K562 (cell line): ENCODE data around the gene ATP13A4. TPM values are rescaled to one million over a fixed set of nuclear protein-coding genes. Genes with fewer than 3 reads are reported as not detected.

Experiments
- ATAC-seq: fragments of 200-7000 bp; cut with Tn5 transposase; 3 replicates; pipeline ENCODE4 v1.9.1; 2020; ENCODE audit warnings: moderate library complexity
- BruUV-seq: library from RNA; stranded (reverse); fragments of 400-500 nt; replicated peaks from 2 replicates; lab custom pipeline; 2021; lab: Mats Ljungman, UMichigan
- CTCF ChIA-PET: fragments of 300-600 bp; formaldehyde crosslinking; extraction: SDS; loops from one replicate; lab custom pipeline; 2021; ENCODE audit warnings: low intra/inter-chr PET ratio; lab: Yijun Ruan, JAX
- POLR2A ChIA-PET: fragments of 300-600, 350-650 bp; sonication (Branson Sonifier 250); formaldehyde crosslinking; extraction: SDS; loops from one replicate; lab custom pipeline; 2021; ENCODE audit warnings: antibody characterized with exemption, inconsistent platforms; lab: Yijun Ruan, JAX
- DNase-seq, 4 experiments: peaks; one replicate each; pipeline versions ENCODE4 v3.0.0 to v3.0.0-alpha.2; 2011 to 2018; ENCODE audit warnings: low spot score in 3 of 4, mixed read lengths in 3 of 4; ENCODE audit errors: extremely low read depth in 1 of 4
- FAIRE-seq: peaks from 2 replicates; lab custom pipeline; 2011; peaks lifted over from hg19 to GRCh38; lab: Jason Lieb, UNC
- H2AFZ ChIP-seq: 2 replicates; pipeline ENCODE4 v1.6.0; 2011; ENCODE audit warnings: low read depth, low read length, control low read depth, inconsistent platforms
- H3K27ac ChIP-seq: fragments of 200-600 bp; 3 replicates; pipeline ENCODE4 v1.8.0; 2011; ENCODE audit warnings: low read depth, mild to moderate bottlenecking, control low read depth, inconsistent platforms, low read length, moderate library complexity, mixed read lengths; ENCODE audit errors: extremely low read depth
- H3K27me3 ChIP-seq, 2 experiments: fragments of 300-600 bp in 1 of 2; 2 replicates in 1 of 2; 3 replicates in 1 of 2; pipeline versions ENCODE4 v1.6.0 to v1.8.0; 2011; ENCODE audit warnings: inconsistent platforms in 2 of 2, low read length in 2 of 2, mild to moderate bottlenecking in 1 of 2, mixed read lengths in 1 of 2, moderate library complexity in 1 of 2; ENCODE audit not compliant: control insufficient read depth in 2 of 2, insufficient read depth in 2 of 2
- H3K36me3 ChIP-seq: fragments of 300-600 bp; 3 replicates; pipeline ENCODE4 v1.8.0; 2011; ENCODE audit warnings: mild to moderate bottlenecking, low read length, inconsistent platforms; ENCODE audit not compliant: control insufficient read depth, insufficient read depth
- H3K4me1 ChIP-seq, 2 experiments: fragments of 200-600 bp in 1 of 2; replicated peaks in 1 of 2; 2 replicates in 1 of 2; 3 replicates in 1 of 2; pipeline versions ENCODE4 v1.5.1 to v1.8.0; 2011; ENCODE audit warnings: inconsistent platforms in 2 of 2, low read length in 2 of 2, mild to moderate bottlenecking in 1 of 2, mixed read lengths in 1 of 2, moderate library complexity in 1 of 2; ENCODE audit not compliant: control insufficient read depth in 2 of 2, insufficient read depth in 2 of 2
- H3K4me2 ChIP-seq: 2 replicates; pipeline ENCODE4 v1.6.1; 2011; ENCODE audit warnings: low read length, control low read depth, inconsistent platforms, mixed read lengths; ENCODE audit not compliant: insufficient read depth
- H3K4me3 ChIP-seq: fragments of 200-600 bp; sonication (generic), shearing (Covaris generic); 2 replicates; pipeline ENCODE4 v1.5.1; 2016; ENCODE audit warnings: control low read depth, inconsistent platforms
- H3K79me2 ChIP-seq: fragments of 200-600 bp; 3 replicates; pipeline ENCODE4 v1.8.0; 2011; ENCODE audit warnings: low read length, inconsistent platforms; ENCODE audit not compliant: control insufficient read depth, insufficient read depth
- H3K9ac ChIP-seq, 2 experiments: 2 replicates each; pipeline versions ENCODE4 v1.6.0 to v1.6.1; 2011; ENCODE audit warnings: low read depth in 2 of 2, low read length in 2 of 2, control low read depth in 1 of 2, inconsistent platforms in 1 of 2, mild to moderate bottlenecking in 1 of 2, mixed read lengths in 1 of 2; ENCODE audit not compliant: insufficient read depth in 1 of 2
- H3K9me1 ChIP-seq: one replicate; pipeline ENCODE4 v1.6.0; 2011; ENCODE audit warnings: inconsistent platforms, mild to moderate bottlenecking, low read length, moderate library complexity; ENCODE audit not compliant: control insufficient read depth, insufficient read depth
- H3K9me3 ChIP-seq: replicated peaks from 2 replicates; pipeline ENCODE4 v1.5.1; 2011; ENCODE audit warnings: low read depth, low read length, inconsistent platforms; ENCODE audit not compliant: control insufficient read depth, insufficient read depth
- H4K20me1 ChIP-seq: replicated peaks from 2 replicates; pipeline ENCODE4 v1.6.1; 2011; ENCODE audit warnings: low read length, inconsistent platforms, mixed read lengths; ENCODE audit not compliant: control insufficient read depth, insufficient read depth
- BDP1 ChIP-seq: IDR thresholded peaks from 3 replicates; pipeline ENCODE4 v1.6.1; 2011; ENCODE audit not compliant: insufficient read length, insufficient read depth
- CEBPB ChIP-seq: fragments of 450-650 bp; IDR thresholded peaks from 2 replicates; pipeline ENCODE4 v1.6.1; 2016; ENCODE audit warnings: missing genetic modification characterization, missing compliant biosample characterization
- MECOM ChIP-seq: fragments of 250-450 bp; sonication (Bioruptor Pico); IDR thresholded peaks from 2 replicates; pipeline ENCODE4 v1.8.0; 2022; ENCODE audit warnings: inconsistent platforms
- POLR2A ChIP-seq: fragments of 450-650 bp; conservative IDR thresholded peaks from 2 replicates; pipeline ENCODE4 v1.6.1; 2016
- PTTG1 ChIP-seq: fragments of 450-650 bp; IDR thresholded peaks from 2 replicates; pipeline ENCODE4 v1.6.1; 2016; ENCODE audit warnings: low read depth, mild to moderate bottlenecking, missing genetic modification characterization, missing compliant biosample characterization
- RBM22 ChIP-seq: fragments of 200-400 bp; formaldehyde crosslinking; IDR thresholded peaks from 2 replicates; pipeline ENCODE4 v1.6.1; 2018; ENCODE audit warnings: low read length, low read depth; ENCODE audit not compliant: poor library complexity, severe bottlenecking
- SIX5 ChIP-seq, 2 experiments: IDR thresholded peaks; 2 replicates each; pipeline ENCODE4 v1.6.1; 2011; ENCODE audit warnings: low read length in 2 of 2, borderline replicate concordance in 1 of 2, low read depth in 1 of 2, mild to moderate bottlenecking in 1 of 2, moderate library complexity in 1 of 2; ENCODE audit not compliant: insufficient read depth in 1 of 2
- U2AF2 ChIP-seq: fragments of 200-400 bp; formaldehyde crosslinking; optimal IDR thresholded peaks from 2 replicates; pipeline ENCODE3; 2017; ENCODE audit warnings: low read depth, mild to moderate bottlenecking, low read length
- WGBS: fragments of 100-300 bp; shearing (Covaris generic); methylation state at CpG from one replicate; pipeline ENCODE4 v1.1.6; 2016; ENCODE audit warnings: low coverage, mixed read lengths; ENCODE audit not compliant: insufficient coverage; ENCODE audit errors: missing lambda C conversion rate; 5-methylcytosine and 5-hydroxymethylcytosine counted together
- in situ Hi-C: fragments of 300-500 bp; cut with MboI; formaldehyde crosslinking; loops from 4 replicates; pipeline ENCODE4 v1.15.0; 2018; ENCODE audit warnings: inconsistent platforms, mixed read lengths
- intact Hi-C: fragments of 100-400 bp; cut with micrococcal nuclease; formaldehyde crosslinking; loops from 2 replicates; pipeline ENCODE4 v1.14.2; 2022
- polyA plus RNA-seq, 8 experiments: library from polyadenylated mRNA; depleted of rRNA in 4 of 8; stranded (reverse) in 5 of 8; unstranded in 3 of 8; fragments of >200 nt; fragmentation: Nextera tagmentation in 2 of 8; fragmentation: Illumina TruSeq in 1 of 8; extraction: Ambion mirVana in 2 of 8; extraction: Trizol in 1 of 8; gene quantifications; 2 replicates each; pipeline versions ENCODE4 v1.2.1 to v1.2.3, GENCODE V29; 2011 to 2014; ENCODE audit warnings: inconsistent platforms in 1 of 8, missing spikeins in 1 of 8
- total RNA-seq, 7 experiments: library from RNA; depleted of rRNA in 6 of 7; stranded (reverse); fragments of >200 nt in 6 of 7; fragmentation: Illumina TruSeq in 2 of 7; extraction: Trizol in 2 of 7; gene quantifications; 2 replicates each; pipeline versions ENCODE4 v1.2.1 to v1.2.3, GENCODE V29; 2011 to 2021; ENCODE audit warnings: low replicate concordance in 1 of 7
- TF ChIP-seq, protein P1 (sequence below): fragments of 450-650 bp; IDR thresholded peaks from 2 replicates; pipeline ENCODE4 v1.6.1; 2016; ENCODE audit warnings: mild to moderate bottlenecking
- TF ChIP-seq, protein P2 (sequence below): fragments of 200-800 bp; sonication (Bioruptor generic); IDR thresholded peaks from 2 replicates; pipeline ENCODE4 v1.6.1; 2016; ENCODE audit warnings: missing genetic modification characterization, missing compliant biosample characterization
- TF ChIP-seq, protein P3 (sequence below): fragments of 450-650 bp; IDR thresholded peaks from 2 replicates; pipeline ENCODE4 v1.6.1; 2014; ENCODE audit warnings: low read depth, mild to moderate bottlenecking, moderate library complexity, borderline replicate concordance

Gene ATP13A4
- total and polyA plus RNA-seq, 9 of the 15 experiments (the other 6 are each of a cell fraction or from before 2014, with no cell fraction given) = 0.03 to 0.14 (median 0.07) TPM; not detected in 6

DNA sequence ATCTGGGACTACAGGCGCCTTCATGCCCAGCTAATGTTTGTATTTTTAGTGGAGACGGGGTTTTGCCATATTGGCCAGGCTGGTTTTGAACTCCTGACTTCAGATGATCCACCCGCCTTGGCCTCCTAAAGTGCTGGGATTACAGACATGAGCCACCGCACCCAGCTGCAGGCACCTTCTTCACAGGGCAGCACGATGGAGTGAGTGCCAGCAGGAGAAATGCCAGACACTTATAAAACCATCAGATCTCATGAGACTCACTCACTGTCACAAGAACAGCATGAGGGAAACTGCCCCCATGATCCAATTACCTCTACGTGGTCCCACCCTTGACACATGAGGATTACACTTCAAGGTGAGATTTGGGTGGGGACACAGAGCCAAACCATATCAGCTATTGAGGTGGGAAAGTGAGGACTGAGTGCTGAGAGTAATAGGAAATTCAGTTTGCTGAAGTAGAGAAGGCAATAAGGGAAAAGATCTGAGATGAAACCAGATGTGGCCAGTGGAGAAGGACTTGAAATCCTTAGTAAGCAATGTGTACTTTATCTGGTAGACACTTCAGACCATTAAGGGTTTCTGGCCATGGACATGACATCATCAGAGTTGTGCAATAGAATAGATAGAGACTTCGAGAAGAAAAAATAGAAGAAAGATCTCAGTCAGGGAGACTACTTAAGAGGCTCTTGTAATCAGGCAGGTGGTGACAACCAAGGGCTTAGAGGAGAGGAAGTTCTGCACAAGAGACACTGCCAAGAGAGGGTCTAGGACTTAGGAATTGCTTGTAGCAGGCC is 158.0 kb downstream of the ATP13A4 start (continued):
- TF ChIP-seq, protein P1, sequence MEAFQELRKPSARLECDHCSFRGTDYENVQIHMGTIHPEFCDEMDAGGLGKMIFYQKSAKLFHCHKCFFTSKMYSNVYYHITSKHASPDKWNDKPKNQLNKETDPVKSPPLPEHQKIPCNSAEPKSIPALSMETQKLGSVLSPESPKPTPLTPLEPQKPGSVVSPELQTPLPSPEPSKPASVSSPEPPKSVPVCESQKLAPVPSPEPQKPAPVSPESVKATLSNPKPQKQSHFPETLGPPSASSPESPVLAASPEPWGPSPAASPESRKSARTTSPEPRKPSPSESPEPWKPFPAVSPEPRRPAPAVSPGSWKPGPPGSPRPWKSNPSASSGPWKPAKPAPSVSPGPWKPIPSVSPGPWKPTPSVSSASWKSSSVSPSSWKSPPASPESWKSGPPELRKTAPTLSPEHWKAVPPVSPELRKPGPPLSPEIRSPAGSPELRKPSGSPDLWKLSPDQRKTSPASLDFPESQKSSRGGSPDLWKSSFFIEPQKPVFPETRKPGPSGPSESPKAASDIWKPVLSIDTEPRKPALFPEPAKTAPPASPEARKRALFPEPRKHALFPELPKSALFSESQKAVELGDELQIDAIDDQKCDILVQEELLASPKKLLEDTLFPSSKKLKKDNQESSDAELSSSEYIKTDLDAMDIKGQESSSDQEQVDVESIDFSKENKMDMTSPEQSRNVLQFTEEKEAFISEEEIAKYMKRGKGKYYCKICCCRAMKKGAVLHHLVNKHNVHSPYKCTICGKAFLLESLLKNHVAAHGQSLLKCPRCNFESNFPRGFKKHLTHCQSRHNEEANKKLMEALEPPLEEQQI = no peak
- TF ChIP-seq CEBPB (tag) (peak; percentile 75), BDP1 (no peak), SIX5 (IDR thresholded peaks at IDR 0.05; ENCODE audit: borderline replicate concordance in 1 of 2, insufficient read depth in 1 of 2, low read depth in 1 of 2, low read length in 2 of 2) (no peak), PTTG1 (tag) (no peak)
- TF ChIP-seq, all 486 proteins: peak for 4

DNA sequence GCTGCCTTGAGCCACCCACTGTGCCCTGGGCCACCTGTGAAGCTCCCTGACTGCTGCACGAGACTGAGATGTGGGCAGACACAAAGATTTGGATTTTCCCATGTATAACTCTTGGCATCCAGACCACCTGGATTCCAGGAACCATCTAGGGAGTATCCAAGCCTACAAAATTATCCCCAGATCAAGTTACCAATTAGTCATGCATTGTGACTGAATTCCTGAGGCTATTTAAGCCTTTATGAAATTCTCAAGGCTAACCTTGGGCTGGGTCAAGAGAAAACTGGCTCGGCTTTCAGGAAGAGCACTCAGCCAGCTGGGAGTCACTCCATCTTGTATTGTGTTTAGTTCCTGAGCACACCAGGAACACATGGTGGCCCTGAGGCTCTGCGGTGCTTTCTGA is 162.8 kb downstream of the ATP13A4 start:
- no TSS peak for BruUV-seq
- FAIRE-seq (no peak), DNase-seq (no peak), ATAC-seq (no peak)
- in situ Hi-C loops (no loop called here), intact Hi-C loops (no loop called here)
- POLR2A ChIA-PET = no interaction called here
- Histone ChIP-seq H3K4me3 (no peak overlapping the region), H3K27ac (no peak overlapping the region), H3K4me1 (no peaks in the 10 kb centered on the region), H3K9me1 (no peaks in the 10 kb centered on the region), H3K27me3 (peaks cover 0 to 7% of the 10 kb centered on the region in 2 experiments; a peak in 2 of 5 replicates), H2AFZ (no peak overlapping the region), H3K4me2 (no peak overlapping the region), H4K20me1 (no peaks in the 10 kb centered on the region), H3K9ac (no peak overlapping the region), H3K79me2 (no peaks in the 10 kb centered on the region), H3K9me3 (no peaks in the 10 kb centered on the region), H3K36me3 (no peaks in the 10 kb centered on the region)
- 0% methylated on average over 3 of the region's 3 CpGs for WGBS
- CTCF ChIA-PET = no interaction called here
- TF ChIP-seq POLR2A (no peak), U2AF2 (no peak), MECOM (no peak), RBM22 (no peak)
- TF ChIP-seq, protein P2, sequence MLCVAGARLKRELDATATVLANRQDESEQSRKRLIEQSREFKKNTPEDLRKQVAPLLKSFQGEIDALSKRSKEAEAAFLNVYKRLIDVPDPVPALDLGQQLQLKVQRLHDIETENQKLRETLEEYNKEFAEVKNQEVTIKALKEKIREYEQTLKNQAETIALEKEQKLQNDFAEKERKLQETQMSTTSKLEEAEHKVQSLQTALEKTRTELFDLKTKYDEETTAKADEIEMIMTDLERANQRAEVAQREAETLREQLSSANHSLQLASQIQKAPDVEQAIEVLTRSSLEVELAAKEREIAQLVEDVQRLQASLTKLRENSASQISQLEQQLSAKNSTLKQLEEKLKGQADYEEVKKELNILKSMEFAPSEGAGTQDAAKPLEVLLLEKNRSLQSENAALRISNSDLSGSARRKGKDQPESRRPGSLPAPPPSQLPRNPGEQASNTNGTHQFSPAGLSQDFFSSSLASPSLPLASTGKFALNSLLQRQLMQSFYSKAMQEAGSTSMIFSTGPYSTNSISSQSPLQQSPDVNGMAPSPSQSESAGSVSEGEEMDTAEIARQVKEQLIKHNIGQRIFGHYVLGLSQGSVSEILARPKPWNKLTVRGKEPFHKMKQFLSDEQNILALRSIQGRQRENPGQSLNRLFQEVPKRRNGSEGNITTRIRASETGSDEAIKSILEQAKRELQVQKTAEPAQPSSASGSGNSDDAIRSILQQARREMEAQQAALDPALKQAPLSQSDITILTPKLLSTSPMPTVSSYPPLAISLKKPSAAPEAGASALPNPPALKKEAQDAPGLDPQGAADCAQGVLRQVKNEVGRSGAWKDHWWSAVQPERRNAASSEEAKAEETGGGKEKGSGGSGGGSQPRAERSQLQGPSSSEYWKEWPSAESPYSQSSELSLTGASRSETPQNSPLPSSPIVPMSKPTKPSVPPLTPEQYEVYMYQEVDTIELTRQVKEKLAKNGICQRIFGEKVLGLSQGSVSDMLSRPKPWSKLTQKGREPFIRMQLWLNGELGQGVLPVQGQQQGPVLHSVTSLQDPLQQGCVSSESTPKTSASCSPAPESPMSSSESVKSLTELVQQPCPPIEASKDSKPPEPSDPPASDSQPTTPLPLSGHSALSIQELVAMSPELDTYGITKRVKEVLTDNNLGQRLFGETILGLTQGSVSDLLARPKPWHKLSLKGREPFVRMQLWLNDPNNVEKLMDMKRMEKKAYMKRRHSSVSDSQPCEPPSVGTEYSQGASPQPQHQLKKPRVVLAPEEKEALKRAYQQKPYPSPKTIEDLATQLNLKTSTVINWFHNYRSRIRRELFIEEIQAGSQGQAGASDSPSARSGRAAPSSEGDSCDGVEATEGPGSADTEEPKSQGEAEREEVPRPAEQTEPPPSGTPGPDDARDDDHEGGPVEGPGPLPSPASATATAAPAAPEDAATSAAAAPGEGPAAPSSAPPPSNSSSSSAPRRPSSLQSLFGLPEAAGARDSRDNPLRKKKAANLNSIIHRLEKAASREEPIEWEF (CRISPR knock-in tag) = no peak
- TF ChIP-seq, protein P3, sequence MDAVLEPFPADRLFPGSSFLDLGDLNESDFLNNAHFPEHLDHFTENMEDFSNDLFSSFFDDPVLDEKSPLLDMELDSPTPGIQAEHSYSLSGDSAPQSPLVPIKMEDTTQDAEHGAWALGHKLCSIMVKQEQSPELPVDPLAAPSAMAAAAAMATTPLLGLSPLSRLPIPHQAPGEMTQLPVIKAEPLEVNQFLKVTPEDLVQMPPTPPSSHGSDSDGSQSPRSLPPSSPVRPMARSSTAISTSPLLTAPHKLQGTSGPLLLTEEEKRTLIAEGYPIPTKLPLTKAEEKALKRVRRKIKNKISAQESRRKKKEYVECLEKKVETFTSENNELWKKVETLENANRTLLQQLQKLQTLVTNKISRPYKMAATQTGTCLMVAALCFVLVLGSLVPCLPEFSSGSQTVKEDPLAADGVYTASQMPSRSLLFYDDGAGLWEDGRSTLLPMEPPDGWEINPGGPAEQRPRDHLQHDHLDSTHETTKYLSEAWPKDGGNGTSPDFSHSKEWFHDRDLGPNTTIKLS = no peak
